Spleen (tissue), 11 donors: ENCODE results near the gene PMVK. TPM values are rescaled to one million over a fixed set of nuclear protein-coding genes. Genes with fewer than 3 reads are reported as not detected.

Experiments
- DNase-seq: peaks from one replicate; pipeline ENCODE4 v3.0.0-alpha.2; 2020
- H3K27ac ChIP-seq, 8 donors: fragments of 200-600 bp; sonication (generic) in 7 of 8; 1 replicate in 4 of 8; 2 replicates in 4 of 8; pipeline versions ENCODE4 v1.5.0 to v1.8.0; 2016 to 2021; ENCODE audit warnings: inconsistent platforms in 4 of 8, mild to moderate bottlenecking in 4 of 8, moderate library complexity in 1 of 8
- H3K27me3 ChIP-seq, 7 donors: fragments of 200-600 bp; sonication (generic) in 6 of 7; replicated peaks in 1 of 7; 1 replicate in 4 of 7; 2 replicates in 3 of 7; pipeline versions ENCODE4 v1.5.0 to v1.8.0; 2016 to 2021; ENCODE audit warnings: inconsistent platforms in 3 of 7, mild to moderate bottlenecking in 1 of 7
- H3K36me3 ChIP-seq, 6 donors: fragments of 200-600 bp; sonication (generic) in 5 of 6; 1 replicate in 4 of 6; 2 replicates in 2 of 6; pipeline versions ENCODE4 v1.5.0 to v1.8.0; 2016 to 2021; ENCODE audit warnings: inconsistent platforms in 2 of 6
- H3K4me1 ChIP-seq, 6 donors: fragments of 200-600 bp; sonication (generic) in 5 of 6; 1 replicate in 3 of 6; 2 replicates in 3 of 6; pipeline versions ENCODE4 v1.5.0 to v1.8.0; 2016 to 2021; ENCODE audit warnings: inconsistent platforms in 3 of 6
- H3K4me3 ChIP-seq, 8 donors: fragments of 200-600 bp; sonication (generic) in 7 of 8; 1 replicate in 4 of 8; 2 replicates in 4 of 8; pipeline versions ENCODE4 v1.5.0 to v1.8.0; 2016 to 2021; ENCODE audit warnings: inconsistent platforms in 4 of 8, mild to moderate bottlenecking in 4 of 8, moderate library complexity in 2 of 8
- H3K9me3 ChIP-seq, 8 donors: fragments of 200-600 bp; sonication (generic) in 7 of 8; 1 replicate in 4 of 8; 2 replicates in 4 of 8; pipeline versions ENCODE4 v1.5.0 to v1.8.0; 2016 to 2021; ENCODE audit warnings: inconsistent platforms in 4 of 8
- POLR2A ChIP-seq, 3 donors: fragments of 450-650 bp; IDR thresholded peaks; one replicate each; pipeline ENCODE4 v1.5.1; 2017; ENCODE audit warnings: antibody characterized with exemption in 3 of 3, mild to moderate bottlenecking in 1 of 3
- POLR2AphosphoS5 ChIP-seq, 3 donors: sonication (generic); formaldehyde crosslinking; IDR thresholded peaks; one replicate each; pipeline ENCODE4 v1.5.1; 2017; ENCODE audit warnings: antibody characterized with exemption in 3 of 3
- WGBS, 5 donors: extraction: QIAGEN DNeasy Blood & Tissue Kit in 3 of 5; methylation state at CpG; one replicate each; pipeline versions ENCODE4 v1.1.5 to v1.1.7; 2013 to 2018; 5-methylcytosine and 5-hydroxymethylcytosine counted together
- intact Hi-C: fragments of 100-400 bp; cut with DNase I; formaldehyde crosslinking; loops from one replicate; pipeline ENCODE4 v1.15.0; 2023; ENCODE audit warnings: low total_unique reads
- polyA plus RNA-seq, 3 donors: library from polyadenylated mRNA; stranded (reverse); fragments of 200-250 nt; gene quantifications; one replicate each; pipeline ENCODE4 v1.2.1, GENCODE V29; 2013
- total RNA-seq, 7 donors: library from RNA; depleted of rRNA in 3 of 7; stranded (reverse); fragments of >200 nt in 3 of 7; fragmentation: NEBNext Ultra II Directional in 4 of 7; extraction: Animal tissue kit (Norgen Biotek cat#: 25700) in 4 of 7; gene quantifications; one replicate each; pipeline versions ENCODE4 v1.1.0 to v1.2.1, GENCODE V29; 2016 to 2021
- TF ChIP-seq, protein P1 (sequence below), 11 experiments: fragments of 200-600 bp in 7 of 11; fragments of 450-650 bp in 4 of 11; sonication (generic) in 4 of 11; IDR thresholded peaks in 8 of 11; conservative IDR thresholded peaks in 3 of 11; 1 replicate in 7 of 11; 2 replicates in 4 of 11; pipeline versions ENCODE4 v1.4.0 to v1.8.0; 2016 to 2021; ENCODE audit warnings: antibody characterized with exemption in 11 of 11, inconsistent platforms in 4 of 11, mild to moderate bottlenecking in 1 of 11
- donor health status: healthy with polysubstance abuse.
- donor health status: DM: no; HTN: no; CAD: no; lungs with moderate emphysema.
- donor health status: DM: no; HTN: no; CAD: no.
- donor health status: Bipolar disorder and iron deficiency.
- donor health status: healthy.
- donor health status: DM: no; HTN: no; CAD: no.
- donor health status: DM: yes; HTN: yes; CAD: no.

Gene PMVK
- total and polyA plus RNA-seq, 10 donors: 12.4 to 68.8 (median 35.4) TPM

DNA sequence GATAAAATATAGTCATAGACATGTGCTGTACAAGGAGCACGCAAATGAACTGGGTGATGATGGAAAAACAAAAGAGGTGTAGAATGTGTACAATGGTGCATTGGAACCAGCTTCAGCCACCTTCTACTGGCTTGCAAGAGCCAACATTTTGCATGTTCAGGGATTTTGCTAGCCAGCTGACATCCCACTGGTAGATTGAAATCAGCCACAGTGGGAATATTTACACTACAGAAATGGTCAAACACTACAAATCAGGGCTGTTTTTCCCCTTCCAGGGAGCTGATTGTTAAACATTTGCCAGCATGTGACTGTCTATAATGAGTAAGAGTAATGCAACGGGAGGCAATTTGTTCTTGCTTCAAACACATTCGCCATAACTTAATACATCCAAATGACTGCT is 23.2 kb downstream of the PMVK start:
- no peak for DNase-seq
- Histone ChIP-seq H3K9me3 (peaks cover 0 to 9% (median 0%) of the 10 kb centered on the region in 8 donors), H3K4me1 (no peaks in the 10 kb centered on the region), H3K27me3 (no peaks in the 10 kb centered on the region), H3K4me3 (no peak overlapping the region), H3K36me3 (peaks cover 0 to 19% (median 0%) of the 10 kb centered on the region in 6 donors), H3K27ac (no peak overlapping the region)
- TF ChIP-seq POLR2AphosphoS5 (IDR thresholded peaks at IDR 0.05) (no peak), POLR2A (IDR thresholded peaks at IDR 0.05) (no peak)
- TF ChIP-seq, protein P1, sequence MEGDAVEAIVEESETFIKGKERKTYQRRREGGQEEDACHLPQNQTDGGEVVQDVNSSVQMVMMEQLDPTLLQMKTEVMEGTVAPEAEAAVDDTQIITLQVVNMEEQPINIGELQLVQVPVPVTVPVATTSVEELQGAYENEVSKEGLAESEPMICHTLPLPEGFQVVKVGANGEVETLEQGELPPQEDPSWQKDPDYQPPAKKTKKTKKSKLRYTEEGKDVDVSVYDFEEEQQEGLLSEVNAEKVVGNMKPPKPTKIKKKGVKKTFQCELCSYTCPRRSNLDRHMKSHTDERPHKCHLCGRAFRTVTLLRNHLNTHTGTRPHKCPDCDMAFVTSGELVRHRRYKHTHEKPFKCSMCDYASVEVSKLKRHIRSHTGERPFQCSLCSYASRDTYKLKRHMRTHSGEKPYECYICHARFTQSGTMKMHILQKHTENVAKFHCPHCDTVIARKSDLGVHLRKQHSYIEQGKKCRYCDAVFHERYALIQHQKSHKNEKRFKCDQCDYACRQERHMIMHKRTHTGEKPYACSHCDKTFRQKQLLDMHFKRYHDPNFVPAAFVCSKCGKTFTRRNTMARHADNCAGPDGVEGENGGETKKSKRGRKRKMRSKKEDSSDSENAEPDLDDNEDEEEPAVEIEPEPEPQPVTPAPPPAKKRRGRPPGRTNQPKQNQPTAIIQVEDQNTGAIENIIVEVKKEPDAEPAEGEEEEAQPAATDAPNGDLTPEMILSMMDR (IDR thresholded peaks at IDR 0.05 in 8 of 11, conservative IDR thresholded peaks at IDR 0.05 in 3 of 11): no peak
- intact Hi-C loops: no loop called here
- WGBS, 5 donors: 93 to 97% (median 96%) methylated on average over 3 of the region's 3 CpGs

DNA sequence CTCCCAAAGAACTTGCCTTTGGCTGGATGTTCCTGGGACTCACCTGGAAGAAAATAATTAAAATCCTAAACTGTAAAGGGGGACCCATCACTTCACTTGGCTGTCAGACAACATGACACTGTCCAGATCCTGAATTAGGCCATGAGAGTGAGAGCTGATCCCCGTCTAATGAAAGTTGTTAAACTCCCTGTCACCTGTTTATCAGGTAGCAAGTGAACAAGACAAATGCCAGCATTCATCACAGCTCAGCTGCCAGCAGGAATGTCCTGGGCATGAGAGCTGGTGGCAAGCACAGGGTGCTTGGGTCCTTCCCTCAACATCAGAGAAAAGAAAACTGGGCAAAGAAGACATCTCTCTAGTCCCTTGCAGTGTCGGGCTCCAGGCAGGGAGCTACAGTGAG is 23.8 kb downstream of the PMVK start:
- DNase-seq: peak; percentile 18
- Histone ChIP-seq H3K36me3 (peaks cover 0 to 14% (median 0%) of the 10 kb centered on the region in 6 donors), H3K9me3 (peaks cover 0 to 9% (median 0%) of the 10 kb centered on the region in 8 donors), H3K27ac (no peak overlapping the region), H3K27me3 (no peaks in the 10 kb centered on the region), H3K4me1 (no peaks in the 10 kb centered on the region), H3K4me3 (no peak overlapping the region)
- TF ChIP-seq, protein P1 (IDR thresholded peaks at IDR 0.05 in 8 of 11, conservative IDR thresholded peaks at IDR 0.05 in 3 of 11): no peak
- TF ChIP-seq POLR2AphosphoS5 (IDR thresholded peaks at IDR 0.05) (no peak), POLR2A (IDR thresholded peaks at IDR 0.05) (no peak)
- 94 to 98% (median 96%) methylated on average over 2 of the region's 2 CpGs for WGBS, 5 donors
- intact Hi-C loops: no loop called here

DNA sequence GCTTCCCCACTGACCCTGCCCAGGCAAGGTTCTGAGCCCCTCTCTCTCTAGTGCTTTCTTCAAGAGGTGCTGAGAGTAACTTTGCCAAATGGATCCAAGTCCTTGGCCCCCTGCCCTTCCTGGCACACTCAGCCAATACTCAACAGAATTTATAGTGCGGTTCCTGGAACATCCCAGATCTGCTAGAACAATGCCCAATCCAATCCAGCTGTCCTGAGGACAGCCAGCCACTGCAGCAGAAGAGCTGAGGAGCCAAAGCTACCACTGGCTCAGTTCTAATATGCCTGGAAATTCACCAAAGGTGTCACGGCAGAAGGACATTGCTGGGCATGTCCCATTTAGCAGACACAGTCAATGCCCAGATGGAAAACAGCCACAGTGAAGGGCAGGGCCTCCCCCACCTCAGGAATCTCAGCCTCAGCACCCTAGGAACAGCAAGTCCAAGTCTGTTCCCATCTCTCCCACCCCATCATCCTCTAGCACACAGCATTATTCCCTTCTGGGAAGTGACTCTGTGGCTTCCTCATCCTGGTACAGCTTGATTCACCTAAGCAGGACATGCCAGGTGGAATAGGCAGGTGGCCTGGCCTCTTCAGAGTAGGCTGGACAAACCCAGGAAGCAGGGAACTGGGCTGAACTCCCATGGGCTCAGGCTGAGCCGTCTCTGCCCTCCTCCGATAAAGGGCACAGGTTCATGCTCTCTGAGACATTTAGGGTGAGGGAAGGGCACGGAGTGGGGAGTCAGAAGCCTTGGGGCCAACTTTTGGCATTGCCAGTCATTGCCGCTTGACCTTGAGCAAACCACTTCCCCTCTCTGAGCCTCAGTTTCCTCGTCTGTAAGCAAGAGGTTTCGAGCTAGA is 24.6 kb downstream of the PMVK start:
- H3K36me3 ChIP-seq: peaks cover 0 to 12% (median 0%) of the 10 kb centered on the region in 6 donors
- H3K27ac ChIP-seq: peak overlapping the region in 5 of 8 donors; percentile 19 to 53 (median 39)
- H3K4me1 ChIP-seq: no peaks in the 10 kb centered on the region
- DNase-seq: peak; percentile 48
- H3K27me3 ChIP-seq: no peaks in the 10 kb centered on the region
- 83 to 91% (median 89%) methylated on average over 8 of the region's 8 CpGs for WGBS, 5 donors
- H3K4me3 ChIP-seq: no peak overlapping the region
- no peak for TF ChIP-seq POLR2A (IDR thresholded peaks at IDR 0.05)
- TF ChIP-seq, protein P1 (IDR thresholded peaks at IDR 0.05 in 8 of 11, conservative IDR thresholded peaks at IDR 0.05 in 3 of 11): no peak
- TF ChIP-seq POLR2AphosphoS5 (IDR thresholded peaks at IDR 0.05): no peak
- peaks cover 0 to 7% (median 0%) of the 10 kb centered on the region in 8 donors for H3K9me3 ChIP-seq
- intact Hi-C loops: no loop called here

DNA sequence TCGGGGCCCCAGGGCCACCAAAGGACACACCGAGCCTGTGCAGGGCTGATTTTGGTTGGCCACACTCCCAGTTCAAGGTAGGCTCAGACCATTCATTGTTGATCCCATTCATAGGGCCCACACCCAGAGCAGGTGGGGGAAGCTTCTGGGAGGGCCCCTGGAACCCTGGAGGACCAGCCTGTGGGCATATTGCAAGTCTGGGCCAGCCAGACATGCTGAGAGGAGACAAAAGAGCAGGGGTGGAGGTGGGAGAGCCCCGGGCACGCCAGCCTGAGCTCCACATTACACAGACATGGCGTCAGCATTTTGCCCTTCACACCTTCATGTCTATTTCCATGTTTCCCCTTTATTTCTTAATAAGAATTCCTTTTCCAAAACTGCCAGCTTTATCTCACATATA is 25.7 kb downstream of the PMVK start:
- Histone ChIP-seq H3K4me3 (no peak overlapping the region), H3K36me3 (peaks cover 0 to 5% (median 0%) of the 10 kb centered on the region in 6 donors), H3K4me1 (no peaks in the 10 kb centered on the region), H3K27ac (peak overlapping the region in 2 of 8 donors; percentile 21 to 39), H3K9me3 (no peaks in the 10 kb centered on the region), H3K27me3 (no peaks in the 10 kb centered on the region)
- no peak for TF ChIP-seq POLR2A (IDR thresholded peaks at IDR 0.05)
- TF ChIP-seq POLR2AphosphoS5 (IDR thresholded peaks at IDR 0.05): no peak
- TF ChIP-seq, protein P1 (IDR thresholded peaks at IDR 0.05 in 8 of 11, conservative IDR thresholded peaks at IDR 0.05 in 3 of 11): no peak
- WGBS, 5 donors: 92 to 98% (median 96%) methylated on average over 5 of the region's 5 CpGs
- intact Hi-C loops: no loop called here
- DNase-seq: peak; percentile 32
